ENCODE measurements around the gene LHFPL2. TPM values are rescaled to one million over a fixed set of nuclear protein-coding genes. Genes with fewer than 3 reads are reported as not detected.
"Not testable (repeated sequence)": the region's sequence is repeated elsewhere in the genome, so short reads cannot be mapped to it uniquely, and the experiment has no call there.

The LHFPL2 gene
- total RNA-seq, 1 donor from 2014 or later, result not detected

DNA sequence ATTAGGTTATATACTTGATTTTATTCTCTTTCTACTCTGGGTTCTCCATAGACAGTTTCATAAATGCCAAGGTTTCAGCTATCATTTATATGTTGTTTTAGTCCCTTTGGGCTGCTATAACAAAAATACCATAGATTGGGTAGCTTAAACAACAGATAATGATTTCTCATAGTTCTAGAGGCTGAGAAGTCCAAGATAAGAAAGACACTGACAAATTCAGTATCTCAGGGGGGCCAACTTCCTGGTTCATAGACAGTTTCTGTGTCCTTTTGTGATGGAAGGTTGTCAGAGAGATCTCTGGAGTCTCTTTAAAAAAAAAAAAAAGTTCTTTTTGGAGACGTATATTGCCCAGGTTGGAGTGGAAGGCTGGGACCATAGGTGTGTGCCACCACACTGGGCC lies 174.8 kb downstream of the LHFPL2 start:
- intact Hi-C loops (cut with micrococcal nuclease), result no loop called here

DNA sequence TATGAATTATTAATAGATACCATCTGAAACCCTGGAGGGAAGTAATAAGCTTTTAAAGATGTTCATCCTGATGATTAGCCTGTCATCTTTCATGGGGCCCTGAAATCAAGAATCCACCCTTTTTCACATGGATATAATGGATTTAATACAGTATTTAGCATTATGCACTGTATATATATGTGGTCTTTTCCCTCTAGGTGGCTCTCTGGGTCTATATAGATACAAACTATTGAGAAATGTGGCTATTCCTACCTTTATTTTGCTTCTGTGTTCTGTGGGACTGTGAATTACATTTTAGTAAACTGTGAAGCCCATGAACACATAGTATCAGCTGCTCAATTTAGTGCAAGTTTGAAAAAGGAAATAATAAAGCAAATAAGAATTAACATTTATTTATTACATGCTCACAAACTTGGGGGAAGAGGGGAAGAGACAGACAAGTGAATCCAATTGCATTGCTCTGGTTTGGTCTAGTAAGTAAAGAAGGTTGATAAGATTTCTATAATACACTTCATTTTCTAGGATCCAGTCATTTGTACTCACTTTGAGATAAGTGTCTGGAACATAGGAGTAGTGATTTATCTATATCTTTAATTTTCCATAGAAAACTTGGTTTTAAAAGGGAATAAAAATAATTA lies 176.0 kb downstream of the LHFPL2 start:
- intact Hi-C loops (cut with micrococcal nuclease), result no loop called here

DNA sequence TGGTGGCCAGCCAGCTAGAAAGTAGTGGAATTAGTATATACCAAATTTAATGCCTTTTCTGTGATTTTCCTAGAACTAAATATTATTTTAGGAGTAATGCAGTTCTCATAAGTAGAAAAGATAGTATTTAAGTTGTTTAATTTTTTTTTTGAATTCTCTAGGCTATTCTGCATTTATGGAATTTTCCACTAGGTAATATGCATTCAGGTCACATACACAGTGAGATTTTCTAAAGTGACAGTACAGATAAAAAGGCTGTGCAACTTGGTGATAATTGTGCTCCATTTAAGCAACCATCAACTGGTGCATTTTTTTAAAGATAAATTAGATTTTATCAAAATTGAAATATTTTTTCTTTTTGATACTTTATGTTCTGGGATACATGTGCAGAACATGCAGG lies 176.7 kb downstream of the LHFPL2 start:
- intact Hi-C loops (cut with micrococcal nuclease), result no loop called here

DNA sequence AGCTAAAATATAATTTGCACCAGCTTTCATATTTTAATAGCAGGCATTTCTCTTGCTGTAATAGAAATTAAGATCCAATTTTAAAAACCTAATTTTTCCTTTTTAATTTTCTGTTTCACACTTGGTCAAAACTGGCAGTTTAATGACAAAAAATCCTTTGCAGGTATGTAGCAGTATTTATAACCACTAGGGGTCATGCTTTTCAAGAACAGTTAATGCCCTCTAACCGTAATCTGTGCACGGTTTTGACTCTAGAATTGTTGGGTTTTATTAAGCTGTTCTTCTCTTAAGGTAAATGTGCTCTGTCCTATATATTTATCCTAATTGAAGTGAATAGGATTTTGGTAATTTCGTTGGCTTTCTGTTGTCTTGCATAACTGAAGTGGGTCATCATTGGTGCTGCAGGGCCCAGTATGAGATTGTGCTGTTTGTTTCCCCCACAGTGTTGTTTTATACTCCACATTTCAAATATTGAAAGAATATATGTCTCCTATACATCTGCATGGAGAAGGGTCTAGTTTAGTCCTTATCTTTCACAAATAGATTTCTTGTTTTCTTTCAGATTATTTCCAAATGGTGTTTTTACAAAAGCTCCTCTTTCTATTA lies 180.7 kb downstream of the LHFPL2 start:
- intact Hi-C loops (cut with micrococcal nuclease), result no loop called here

DNA sequence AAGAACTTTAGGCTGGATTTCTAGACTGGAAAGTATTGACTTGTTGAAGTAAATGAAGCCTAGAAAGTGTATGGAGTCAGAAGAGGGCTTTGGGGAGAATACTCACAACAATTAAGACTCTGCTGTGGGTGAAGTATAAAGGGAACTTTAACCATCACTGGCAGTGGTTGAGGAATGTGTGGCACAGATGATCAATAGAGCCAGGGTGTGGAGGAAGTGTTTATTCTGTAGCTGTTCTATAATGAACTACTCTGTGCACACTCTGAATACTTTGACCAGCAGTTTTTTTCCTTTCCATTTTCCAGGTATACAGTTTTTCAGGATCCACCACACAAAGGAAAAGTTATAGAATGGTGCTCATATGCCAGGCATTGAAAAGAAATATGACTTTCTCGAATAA lies 181.4 kb downstream of the LHFPL2 start:
- intact Hi-C loops (cut with micrococcal nuclease), result no loop called here

DNA sequence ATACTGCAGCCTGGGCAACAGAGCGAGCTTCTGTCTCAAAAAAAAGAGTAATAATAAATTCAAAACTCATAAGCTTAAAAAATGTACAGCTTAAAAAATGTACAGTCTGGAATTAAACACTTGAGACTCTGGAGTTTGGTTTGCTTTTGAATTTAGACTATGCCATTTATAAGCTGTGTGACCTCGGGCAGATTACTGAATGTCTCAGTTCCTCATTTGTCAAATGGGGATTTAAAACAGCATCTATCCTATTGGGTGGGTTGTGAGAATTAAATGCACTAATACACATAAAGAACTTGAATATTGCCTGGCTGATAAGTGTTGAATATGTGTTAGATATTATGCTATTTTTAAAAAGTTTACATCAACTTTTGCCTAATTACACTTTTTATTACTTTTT lies 189.7 kb downstream of the LHFPL2 start:
- intact Hi-C loops (cut with micrococcal nuclease), result no loop called here

DNA sequence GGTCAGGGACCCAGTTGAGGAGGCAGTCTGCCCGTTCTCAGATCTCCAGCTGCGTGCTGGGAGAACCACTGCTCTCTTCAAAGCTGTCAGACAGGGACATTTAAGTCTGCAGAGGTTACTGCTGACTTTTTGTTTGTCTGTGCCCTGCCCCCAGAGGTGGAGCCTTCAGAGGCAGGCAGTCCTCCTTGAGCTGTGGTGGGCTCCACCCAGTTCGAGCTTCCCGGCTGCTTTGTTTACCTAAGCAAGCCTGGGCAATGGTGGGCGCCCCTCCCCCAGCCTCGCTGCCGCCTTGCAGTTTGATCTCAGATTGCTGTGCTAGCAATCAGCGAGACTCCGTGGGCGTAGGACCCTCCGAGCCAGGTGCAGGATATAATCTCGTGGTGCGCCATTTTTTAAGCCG lies 191.1 kb downstream of the LHFPL2 start:
- intact Hi-C loops (cut with micrococcal nuclease), result not testable (repeated sequence)

DNA sequence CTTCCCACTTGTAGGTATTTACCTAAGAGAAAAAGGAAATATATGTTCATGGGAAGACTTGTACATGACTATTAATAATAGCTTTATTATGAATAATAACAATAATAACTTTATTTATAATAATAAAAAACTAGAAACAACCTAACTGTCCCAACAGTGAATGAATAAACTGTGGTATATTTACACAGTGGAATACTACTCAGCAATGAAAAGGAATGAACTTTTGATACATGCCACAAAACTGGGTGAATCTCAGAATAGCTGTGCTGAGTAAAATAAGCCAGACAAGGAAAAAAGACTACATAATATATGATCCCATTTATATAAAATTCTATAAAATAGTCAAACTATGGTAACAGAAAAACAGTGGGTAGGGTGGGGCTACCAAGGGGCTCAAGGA lies 199.5 kb downstream of the LHFPL2 start:
- intact Hi-C loops (cut with micrococcal nuclease), result no loop called here

DNA sequence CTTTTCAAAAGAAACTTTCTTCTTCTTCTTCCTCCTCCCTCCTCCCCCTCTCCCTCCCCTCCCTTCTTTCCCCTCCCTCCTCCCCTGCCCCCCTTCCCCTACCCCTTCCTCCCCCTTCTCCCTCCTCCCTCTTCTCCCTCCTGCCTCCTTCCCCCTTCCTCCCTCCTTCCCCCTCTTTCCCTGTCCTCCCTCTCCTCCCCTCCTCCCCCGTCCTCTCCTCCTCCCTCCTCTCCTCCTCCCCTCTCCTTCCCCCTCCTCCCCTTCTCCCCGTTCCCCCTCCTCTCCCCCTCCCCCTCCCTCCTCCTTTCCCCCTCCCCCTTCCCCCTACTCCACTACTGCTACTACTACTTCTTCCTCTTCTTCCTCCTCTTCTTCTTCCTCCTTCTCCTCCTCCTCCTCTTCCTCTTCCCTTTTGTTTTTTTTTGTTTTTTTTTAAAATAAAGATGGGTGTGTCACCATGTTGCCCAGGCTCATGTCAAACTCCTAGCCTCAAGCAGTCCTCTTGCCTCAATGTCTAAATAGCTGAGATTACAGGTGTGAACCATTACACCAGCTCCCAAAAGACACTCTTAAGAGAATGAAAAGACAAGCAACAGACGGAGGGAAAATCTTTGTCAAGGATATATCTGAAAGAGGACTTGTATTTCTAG lies 200.7 kb downstream of the LHFPL2 start:
- intact Hi-C loops (cut with micrococcal nuclease), result no loop called here
